ENCODE results near the gene SIL1. TPM values are rescaled to one million over a fixed set of nuclear protein-coding genes. Genes with fewer than 3 reads are reported as not detected.

SIL1 gene
- polyA plus RNA-seq, 5 donors, result 30.4 to 45.3 (median 34.4) TPM

DNA sequence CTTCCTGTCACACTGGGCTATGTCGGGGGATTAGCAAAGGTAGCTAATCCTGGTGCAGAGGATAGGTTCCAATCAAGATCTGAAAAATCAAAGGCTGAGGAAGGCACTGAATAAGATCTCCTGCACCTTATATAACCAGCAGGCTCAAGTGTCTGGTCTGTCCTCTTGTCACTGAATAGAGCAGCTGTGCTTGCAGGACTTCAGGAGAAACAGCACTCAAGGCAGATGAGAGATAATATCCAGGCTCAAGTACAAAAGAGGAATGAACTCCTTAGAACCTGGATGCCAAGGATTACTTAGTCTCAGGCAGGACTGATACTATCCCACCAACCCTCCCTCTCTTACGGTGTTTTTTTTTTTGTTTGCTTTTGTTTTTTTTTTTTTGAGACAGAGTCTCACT lies 214.2 kb downstream of the SIL1 start:
- no peak for DNase-seq

DNA sequence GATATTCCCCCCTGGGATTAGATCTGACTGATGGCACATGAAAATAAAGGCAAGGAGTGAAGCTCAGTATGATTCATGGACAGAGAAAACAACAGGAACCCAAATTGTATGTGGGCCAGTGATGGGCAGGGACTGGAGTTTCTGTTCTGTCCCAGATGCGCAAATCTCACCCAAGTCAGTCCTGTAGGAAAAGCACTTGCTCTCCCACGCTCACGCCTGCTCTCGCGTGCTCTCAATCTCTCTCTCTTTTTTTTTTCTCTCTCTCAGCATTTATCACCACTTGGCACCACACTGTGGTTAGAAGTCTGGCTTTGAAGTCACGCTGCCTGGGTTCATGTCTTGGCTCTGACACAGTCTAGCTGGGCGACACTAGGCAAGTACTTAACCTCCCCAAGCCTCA lies 216.6 kb downstream of the SIL1 start:
- no peak for DNase-seq

DNA sequence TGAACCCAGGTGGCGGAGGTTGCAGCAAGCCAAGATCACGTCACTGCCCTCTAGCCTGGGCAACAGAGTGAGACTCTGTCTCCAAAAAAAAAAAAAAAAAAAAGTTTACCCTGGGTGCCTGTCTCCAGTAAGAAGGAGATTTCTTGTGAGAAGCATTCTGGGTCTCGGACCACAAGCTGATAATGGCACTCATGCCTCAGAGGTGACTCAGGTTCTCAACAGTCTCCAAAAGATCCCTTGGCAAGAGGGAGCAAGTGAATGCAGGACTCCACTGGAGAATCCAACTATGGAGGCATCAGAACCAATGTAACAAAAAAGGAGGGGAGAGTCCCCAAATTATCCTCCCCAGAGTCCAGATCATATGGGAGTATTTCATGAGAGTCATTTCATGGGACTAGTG lies 217.0 kb downstream of the SIL1 start:
- no peak for DNase-seq

DNA sequence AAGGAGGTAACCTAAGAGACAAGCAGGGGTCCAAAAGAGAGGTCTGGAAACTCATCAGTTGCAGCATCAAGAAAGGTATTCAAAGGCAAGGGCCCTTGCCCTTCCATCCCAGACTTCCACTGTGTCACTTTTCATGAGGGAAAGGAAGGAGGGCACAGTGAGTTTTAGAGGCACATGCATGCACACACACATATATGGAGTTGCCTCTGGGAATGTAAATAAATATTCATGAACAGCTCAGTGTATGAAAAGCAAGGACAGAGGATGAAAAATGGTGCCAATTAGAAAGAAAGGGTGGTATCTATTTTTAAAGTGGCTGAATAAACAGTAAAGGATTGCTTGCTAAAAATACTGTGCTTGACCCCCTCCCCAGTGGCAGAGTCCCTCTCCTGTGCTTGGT lies 217.7 kb downstream of the SIL1 start:
- no peak for DNase-seq

DNA sequence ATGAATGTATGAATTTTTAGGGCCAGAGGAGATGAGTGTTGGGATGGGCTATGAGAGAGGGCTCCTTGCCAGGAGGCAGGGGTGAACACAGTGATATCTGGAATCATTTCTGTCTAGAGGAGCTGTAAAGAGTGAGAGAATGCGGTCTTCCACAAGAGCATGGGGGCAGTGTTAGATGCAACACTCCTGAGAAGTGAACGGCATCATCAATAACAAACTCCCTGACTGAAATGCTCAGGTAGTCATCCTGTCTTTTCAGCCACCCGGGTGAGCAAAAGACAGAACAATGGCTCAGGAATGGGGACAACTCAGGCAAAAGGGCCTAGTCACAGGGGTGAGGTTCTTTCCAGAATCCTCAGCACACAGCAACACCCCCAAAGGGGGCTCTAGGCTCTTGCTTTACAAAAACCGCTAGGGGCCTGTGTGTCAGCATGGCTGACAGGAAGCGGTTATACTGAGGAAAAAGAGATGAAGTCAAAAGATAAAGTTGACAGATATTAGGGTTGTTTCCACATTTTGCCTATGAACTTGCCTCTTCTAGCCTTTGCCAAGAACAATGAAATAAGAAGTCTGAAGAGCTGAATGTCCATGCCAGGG lies 218.4 kb downstream of the SIL1 start:
- no peak for DNase-seq

DNA sequence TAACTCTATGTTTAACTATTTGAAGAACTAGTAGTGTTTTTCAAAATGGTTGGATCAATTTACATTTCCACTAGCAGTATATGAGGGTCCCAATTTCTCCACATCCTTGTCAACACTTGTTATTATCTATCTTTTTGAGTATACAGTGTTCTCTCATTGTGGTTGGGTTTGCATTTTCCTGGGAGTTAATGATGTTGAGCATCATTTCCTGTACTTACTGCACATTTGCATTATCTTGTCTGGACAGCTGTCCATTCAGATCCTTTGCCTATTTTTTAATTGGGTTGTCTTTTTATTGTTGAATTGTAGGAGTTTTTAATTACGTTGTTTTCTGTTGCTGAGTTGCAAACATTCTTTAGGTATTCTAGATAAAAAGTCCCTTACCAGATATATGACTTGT lies 219.6 kb downstream of the SIL1 start:
- no peak for DNase-seq

DNA sequence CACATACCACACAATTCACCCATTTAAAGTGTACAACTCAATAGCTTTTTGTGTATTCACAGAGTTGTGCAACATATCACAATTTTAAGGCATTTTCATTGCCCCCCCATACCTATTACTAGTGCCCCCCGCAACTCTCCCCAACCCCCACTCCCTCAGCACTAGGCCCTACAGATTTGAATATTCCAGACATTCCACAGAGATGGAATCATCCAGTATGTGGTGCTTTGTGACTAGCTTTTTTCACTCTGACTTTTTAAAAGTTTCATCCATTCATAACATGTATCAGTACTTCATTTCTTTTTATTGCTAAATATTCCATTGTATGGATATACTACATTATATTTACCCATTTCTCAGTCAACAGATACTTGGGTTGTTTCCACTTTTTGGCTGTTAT lies 220.1 kb downstream of the SIL1 start:
- no peak for DNase-seq

DNA sequence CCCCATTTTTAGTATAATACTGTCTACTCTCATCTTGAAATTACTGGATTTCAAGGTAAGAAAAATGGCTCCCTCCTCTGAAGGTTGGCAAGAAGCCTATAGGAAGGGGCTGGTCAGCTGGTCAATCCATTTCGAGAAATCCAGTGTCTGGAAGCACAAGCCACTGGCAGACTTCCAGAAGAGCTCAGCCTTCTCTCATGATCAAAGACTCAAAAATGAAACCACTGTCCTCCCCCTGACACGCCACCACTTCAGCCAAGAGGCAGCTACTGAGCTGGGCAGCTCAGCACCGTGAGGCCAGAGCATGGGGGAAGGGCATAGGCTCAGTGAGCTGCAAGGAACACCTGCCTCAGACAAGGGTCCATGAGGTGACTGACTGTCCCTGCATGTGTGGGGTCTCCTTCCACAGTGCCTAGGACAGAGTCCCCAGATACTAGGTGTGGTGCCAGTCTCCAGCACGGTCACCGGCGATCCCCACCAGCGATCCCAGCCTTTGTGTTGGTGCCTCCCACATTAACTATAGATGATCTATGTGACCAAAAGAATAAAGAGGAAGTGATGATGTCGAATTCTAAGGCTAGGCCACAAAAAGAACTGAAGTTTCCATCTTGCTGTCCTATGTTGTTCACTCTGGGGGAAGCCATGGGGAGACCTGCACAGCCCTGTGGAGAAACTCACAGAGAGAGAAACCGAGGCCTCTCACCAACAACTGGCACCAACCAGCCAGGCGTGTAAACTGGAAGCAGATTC lies 222.9 kb downstream of the SIL1 start:
- peak in 1 of 2 donors; percentile 54 for DNase-seq

DNA sequence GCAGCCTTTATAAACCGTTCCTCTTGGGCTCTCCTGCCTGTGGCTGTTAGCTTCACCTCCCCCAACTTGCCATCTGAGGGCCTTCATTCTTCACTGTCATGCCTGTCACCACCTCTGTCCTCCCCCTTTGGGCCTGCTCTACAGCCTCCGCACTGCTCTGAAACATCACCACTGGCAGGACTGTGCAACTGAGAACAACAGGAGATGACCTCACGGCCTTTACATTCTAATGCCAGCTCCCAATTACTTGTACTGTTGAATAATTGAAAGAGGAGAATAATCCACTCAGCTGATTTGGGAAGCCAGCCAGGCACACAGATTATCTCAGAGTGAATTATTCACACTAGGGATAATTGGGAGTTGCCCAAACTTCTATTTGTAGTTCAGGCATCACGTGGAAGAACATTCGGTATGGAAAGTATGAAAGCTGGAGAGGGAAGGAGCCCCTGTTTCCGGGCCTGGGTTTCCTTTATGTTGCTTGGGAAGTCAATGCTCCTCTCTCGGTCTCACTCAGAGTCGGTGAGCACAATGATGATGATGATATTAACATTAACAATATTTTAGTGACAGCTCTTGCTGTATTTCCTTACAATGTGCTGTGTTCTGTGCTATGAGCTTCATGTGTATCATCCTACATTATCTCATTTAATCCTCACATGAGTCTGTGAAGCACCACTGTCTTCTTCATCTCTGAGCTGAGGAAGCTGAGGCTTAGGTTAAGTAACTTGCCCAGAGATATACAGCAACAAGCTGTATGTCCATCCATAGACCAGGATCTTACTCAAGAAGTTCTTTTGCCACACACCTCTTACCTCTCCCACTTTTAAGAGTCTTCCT lies 223.7 kb downstream of the SIL1 start:
- peak in 1 of 2 donors; percentile 37 for DNase-seq

DNA sequence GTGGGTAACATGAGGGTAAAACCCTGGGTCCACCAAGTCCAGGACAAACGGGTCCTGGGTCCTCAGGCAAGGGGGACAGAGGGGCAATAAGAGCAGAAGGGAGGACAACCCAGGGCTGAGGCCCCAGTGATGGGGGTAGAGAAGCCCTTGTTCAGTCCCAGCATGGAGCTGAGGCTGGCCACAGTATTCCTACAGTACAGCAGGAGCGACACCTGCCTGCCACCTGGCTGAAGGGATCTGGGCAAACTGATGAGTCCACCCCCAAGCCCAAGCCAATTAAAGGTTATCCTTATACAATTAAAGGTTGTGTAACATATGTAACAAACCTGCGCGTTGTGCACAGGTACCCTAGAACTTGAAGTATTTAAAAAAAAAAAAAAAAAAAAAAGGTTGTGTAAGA lies 225.3 kb downstream of the SIL1 start:
- no peak for DNase-seq

DNA sequence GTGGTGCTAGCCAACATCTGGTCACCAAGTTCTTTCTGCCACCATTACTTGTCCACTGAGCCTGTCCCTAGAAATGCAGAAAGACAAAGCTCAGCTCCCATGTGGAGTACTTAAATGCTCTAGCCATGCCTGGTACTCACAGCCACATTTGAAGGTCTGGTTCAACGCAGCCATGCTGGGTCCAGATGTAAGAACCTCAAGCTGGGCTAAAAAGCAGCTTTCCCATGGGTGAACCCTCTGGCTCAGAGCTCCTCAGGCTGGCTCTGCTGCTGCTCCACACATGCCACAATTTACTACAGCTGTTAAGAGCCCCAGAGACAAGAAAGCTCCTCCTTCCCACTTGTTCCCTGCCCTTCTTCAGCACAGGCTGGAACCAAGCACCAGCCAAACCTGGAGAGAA lies 225.9 kb downstream of the SIL1 start:
- no peak for DNase-seq

DNA sequence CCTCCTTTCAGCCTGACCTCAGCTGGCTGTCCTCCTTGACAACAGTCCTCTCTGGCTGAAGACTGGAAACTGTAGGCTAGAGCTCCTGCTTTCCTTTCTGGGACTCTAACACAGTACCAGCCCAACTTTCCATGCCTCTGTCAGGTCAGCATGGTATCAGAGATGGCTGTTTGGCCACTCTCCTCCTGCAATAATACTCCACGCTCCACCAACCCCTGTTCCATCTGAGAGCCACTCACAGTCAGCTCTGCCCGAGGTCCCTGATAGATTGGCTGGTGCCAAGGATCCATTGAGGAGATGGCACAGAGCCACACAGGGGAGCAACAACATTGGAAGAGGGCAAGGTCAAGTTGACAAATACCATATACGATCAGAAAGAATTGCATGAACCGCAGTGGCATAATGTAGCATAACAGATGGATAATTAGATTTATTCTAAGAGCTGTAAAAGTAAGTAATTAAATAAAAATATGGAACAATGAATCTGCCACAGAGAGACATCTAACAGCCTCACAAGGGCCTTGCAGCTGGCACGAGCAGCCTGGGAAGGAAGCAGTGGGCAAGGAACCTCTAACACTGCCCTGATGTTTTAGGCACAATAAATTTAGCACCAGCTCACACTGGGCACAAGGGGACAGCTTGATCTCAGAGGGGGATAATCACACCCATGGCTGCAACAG lies 228.7 kb downstream of the SIL1 start:
- no peak for DNase-seq

DNA sequence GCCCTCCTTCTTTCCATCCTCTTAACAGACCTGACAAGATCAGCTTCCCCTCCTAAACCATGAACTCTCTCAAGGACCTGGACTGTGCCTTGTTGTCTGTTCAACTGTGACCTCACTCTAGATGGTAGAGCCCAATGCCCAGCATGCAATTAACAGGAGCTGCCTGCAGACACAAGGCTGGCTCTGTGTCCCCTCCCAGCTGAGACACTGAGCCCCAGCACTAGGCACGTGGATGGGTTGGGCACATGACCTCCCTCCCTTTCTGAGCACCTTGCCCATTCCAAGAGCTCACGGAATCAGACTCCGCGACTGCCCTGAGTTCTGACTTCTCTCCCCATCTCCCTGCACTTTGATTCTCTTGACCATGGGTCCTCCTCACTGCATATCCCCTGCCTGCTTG lies 229.6 kb downstream of the SIL1 start:
- no peak for DNase-seq

DNA sequence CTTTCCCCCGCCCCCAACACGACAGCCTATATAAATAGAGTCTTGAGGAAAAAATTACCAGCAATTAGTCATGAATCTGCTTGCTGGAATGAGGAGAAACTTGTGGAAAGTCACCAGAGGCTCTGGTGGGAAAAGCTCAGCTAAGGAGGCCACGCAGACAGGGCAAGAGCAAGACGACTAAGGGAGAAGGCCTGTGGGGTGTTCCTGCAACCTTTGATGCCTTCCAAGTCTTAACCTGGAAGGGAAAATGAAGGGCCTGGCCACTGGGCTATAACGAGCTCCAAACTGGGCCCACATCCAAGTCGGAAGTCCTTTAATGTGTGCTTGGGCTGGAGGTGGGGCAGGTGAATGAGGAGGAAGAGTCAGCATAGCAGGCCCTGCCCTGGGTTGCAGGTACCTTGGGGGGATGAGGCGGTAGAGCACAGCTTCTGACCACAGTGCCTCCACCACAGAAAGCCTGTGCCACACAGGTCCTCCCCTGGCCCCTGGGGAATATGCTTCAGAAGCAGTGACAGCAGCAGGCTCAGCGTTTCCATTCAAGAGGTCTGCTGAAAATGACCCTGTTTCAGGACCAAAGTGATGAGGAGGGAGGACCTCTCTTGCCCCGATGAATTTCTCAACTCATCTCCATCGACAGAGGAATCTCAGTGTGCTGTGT lies 230.2 kb downstream of the SIL1 start:
- DNase-seq, result no peak

DNA sequence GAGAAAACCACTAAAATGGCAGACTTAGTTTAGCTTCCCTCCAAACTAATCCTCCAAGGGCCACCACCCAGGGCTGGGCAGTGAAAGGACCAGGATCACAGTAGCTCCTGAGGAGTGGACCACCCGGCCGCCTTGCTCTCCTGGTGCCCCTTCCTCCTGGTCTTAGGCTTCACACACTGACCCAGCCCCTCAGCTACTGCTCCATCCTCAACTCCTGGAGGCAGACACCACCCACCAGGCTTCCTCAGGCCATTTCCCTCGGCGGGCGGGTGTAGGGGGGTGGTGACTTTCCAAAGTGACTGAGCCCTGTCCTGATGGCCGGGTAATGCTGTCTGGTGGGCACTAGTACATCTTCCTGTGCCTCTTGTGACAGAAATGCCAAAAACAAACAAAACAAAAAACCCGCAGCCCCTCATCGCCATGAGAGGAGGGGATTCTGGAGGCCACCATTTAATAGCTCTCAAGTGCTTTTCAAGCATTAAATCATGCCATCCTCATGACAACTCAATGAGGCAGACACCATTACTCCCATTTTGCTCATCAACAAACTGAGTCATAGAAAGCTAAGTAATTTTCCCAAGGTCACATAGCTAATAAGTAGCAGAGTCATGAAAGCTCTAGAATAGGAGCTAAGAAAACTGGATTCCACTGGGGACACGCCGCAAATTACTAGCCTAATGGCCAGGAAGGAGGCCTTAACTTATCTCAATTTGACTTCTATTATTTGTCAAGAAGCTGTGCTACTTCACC lies 231.8 kb downstream of the SIL1 start:
- no peak for DNase-seq

DNA sequence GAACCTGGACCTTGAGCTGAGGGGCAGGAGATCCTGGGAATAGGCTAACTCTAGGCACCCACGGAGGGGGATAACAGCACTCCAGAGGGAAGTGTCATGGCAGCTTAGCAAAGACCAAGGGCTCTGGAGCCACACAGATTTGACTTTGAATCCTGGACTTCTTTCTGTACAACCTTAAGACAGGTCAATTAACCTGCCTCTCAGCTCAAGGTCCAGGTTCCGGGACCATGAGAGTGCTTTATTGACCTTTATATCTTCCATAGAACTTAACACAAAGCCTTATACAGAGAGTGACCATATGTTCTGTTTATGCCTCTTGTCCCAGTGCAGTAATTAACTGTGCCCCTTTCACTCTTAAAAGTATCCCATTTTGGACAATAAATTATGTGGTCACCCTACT lies 232.5 kb downstream of the SIL1 start:
- no peak for DNase-seq

DNA sequence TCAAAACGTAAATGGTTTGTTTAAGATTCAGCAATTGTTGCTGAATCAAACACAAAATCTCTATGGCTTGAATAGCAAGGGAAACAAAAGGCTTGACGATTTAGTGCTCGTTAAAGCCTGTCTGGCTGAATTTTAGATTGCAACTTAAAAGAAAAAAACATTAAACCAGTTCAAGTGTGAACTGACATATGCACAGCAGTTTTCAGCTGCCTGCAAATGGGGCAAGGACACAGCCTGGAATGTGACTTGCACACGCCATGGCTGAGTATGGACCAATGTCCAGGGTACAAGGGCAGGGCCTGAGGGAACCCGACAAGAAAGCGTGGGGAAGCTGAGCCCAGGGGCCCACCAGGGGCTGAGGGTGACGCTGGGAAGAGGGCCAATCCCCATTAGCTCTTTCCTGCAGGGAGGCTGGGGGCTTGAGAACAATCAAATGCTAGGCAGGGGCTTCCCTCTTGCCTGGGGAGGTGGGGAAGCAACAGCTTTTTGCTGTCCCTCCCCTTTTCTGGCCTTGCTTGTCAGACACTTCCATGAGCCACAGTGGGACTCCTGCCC lies 233.4 kb downstream of the SIL1 start:
- DNase-seq, result peak in 1 of 2 donors; percentile 53

DNA sequence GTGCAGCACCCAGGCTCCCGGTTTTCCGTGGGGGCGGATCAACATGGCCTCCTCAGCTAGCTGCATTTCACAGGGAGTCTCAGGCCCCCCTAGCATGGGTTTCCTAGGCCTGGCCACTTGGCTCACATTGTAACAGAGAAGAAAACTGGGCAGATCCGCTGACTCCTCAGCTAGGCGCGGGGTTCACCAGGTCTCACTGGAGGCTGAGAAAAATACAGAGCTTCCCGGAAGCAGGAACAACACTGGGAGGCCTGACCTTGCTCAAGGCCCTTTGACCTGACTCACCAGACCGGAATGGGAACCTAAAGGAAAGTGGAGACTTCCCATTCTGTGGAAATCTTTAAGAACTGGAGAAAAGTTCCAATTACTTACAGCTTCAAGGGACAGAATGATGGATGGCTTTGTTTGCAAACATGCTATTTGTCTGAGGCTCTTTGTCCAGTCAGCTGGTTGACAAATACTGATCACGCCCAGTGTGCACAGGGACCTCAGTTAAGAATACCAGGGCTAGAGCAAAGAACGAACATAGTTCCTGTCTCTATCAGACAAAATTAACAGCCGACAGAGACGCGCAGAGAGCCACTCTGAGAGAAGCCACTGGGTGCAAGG lies 234.3 kb downstream of the SIL1 start:
- no peak for DNase-seq

DNA sequence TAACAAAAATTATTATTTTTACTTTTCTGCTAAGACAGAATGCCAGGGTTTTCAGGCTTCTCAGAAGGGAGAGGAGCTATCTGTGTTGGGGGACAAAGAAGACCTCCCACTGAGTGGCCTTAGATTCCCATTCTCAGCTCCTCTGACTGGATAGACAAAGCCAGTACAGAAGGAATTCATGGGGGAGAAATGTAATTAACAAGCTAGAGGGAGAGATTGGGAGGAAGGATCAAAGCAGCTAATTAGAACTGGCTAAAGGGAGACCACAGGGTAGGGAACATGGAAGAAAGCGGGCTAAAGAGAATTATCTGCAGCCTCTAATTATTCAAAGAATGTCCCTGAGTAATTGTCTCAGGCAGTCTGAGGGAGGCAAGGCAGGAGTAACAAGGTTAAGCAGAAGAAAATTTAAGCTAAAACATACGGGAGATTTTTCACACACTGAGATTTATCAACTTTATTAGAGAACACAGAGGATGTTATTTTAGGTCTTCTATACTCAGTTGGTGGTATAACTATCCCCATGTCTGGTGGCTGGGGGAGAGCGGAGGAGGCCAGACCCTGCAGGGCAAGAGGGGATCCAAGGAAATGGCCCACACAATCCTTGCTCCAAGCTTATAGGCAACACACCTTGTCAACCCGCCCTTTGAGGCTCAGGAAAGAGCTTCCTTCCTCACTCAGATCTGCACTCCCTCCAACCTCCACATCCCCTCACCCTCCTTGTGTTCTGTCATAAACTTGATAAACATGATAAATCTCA lies 235.4 kb downstream of the SIL1 start:
- DNase-seq, result no peak
